T-helper 2 cell treated with Interferon-gamma antibody and Interleukin-4, amounts not matched to agents 100 ng/mL and 5 ng/mL, for 36 hours (primary cell): ENCODE data around the gene LIMS1. TPM values are rescaled to one million over a fixed set of nuclear protein-coding genes. Genes with fewer than 3 reads are reported as not detected.
"Not testable (repeated sequence)": the region's sequence is repeated elsewhere in the genome, so short reads cannot be mapped to it uniquely, and the experiment has no call there.

Source experiments
- intact Hi-C: fragments of 100-400 bp; cut with micrococcal nuclease; formaldehyde crosslinking; loops from one replicate; pipeline ENCODE4 v1.15.1; 2023
- total RNA-seq: library from RNA; stranded (reverse); gene quantifications from 2 replicates; pipeline ENCODE4 v1.2.3, GENCODE V29; 2022

Gene LIMS1
- total RNA-seq, 1 donor from 2014 or later: 65.4 TPM

DNA sequence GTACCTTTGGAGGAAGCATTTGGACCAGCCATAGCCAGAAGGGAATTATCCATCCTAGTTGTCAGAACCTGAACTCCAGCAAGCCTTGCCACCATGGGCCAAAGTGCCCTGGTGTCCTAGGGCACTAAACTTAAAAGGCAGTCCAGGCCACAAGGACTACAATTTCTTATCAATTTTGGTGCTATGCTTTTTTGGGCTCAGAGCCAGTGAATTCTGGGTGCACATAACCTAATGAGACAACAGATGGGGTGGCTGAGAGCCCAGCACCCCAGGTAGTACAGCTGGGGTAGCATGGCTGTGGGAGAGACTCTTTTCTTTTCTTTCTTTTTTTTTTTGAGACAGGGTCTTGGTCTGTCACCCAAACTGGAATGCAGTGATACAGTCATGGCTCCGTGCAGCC, 170.6 kb downstream of the LIMS1 start:
- intact Hi-C loops: no loop called here

DNA sequence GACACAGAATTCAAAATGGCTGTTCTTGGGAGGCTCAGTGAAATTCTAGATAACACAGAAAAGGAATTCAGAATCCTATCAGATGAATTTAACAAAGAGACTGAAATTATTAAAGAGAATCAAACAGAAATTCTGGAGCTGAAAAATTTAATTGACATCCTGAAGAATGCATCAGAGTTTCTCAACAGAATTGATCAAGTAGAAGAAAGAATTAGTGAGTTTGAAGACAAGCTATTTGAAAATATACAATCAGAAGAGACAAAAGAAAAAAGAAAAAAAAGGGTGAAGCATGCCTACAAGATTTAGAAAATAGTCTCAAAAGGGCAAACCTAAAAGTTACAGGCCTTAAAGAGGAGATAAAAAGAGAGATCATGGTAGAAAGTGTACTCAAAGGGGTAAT, 173.0 kb downstream of the LIMS1 start:
- intact Hi-C loops: no loop called here

DNA sequence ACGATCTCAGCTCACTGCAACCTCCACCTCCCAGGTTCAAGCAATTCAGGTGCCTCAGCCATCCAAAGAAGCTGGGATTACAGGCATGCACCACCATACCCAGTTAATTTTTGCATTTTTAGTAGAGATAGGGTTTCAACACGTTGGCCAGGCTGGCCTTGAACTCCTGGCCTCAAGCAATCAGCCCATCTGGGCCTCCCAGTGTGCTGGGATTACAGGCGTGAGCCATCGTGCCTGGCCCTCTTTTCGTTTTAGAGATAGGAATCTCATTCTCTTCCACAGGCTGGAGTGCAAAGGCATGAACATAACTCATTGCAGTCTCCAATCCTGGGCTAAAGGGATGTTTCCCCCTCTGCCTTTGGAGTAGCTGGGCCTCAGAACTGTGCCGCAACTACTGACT, 182.7 kb downstream of the LIMS1 start:
- intact Hi-C loops: not testable (repeated sequence)

DNA sequence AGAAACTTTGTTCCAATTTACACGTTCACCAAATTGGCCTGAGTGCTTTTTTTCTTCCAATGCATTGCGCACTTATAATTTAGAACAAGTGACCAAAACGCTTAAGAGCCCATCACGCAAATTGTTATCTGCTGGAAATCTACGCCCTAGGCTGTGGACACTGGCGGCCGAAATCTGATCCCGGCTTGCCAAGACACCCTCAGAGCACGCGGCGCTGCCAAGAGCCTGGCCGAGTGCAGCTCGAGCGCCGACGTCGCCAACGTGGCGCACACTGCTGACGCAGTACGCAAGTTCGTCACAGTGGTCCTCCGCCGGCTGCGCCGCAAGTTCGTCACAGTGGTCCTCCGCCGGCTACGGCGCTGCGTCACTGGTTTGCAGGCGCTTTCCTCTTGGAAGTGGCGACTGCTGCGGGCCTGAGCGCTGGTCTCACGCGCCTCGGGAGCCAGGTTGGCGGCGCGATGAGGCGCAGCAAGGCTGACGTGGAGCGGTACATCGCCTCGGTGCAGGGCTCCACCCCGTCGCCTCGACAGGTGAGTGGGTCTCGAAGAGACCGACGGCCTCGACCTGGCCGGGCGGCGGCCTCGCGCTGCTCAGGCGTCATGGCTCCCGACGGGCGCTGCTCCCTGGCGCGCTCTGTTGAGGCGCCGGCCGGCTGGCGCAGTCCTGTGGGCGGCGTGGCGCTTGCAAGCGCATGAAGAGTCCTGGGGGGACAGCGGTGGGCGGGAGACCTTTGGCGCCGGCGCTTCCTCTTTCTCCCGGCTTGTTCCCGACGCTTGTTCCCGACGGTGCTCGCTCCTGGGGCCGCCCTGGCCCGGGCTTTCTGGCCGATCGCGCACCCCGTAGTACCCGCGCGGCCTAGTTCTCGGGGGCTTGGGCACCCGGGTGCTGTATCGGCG, 185.1 kb downstream of the LIMS1 start, which contains the start of gene RANBP2:
RANBP2 (plus strand) TSS at position 334 of the 896 bp plus-strand sequence; CDS start at position 459, 125 bp downstream.
- intact Hi-C loops: loop anchor here (1.0 to 2.0 kb wide), 5 partner anchors 67 to 270 kb away; partner anchors contain the start of genes CCDC138, GCC2 and LIMS1

DNA sequence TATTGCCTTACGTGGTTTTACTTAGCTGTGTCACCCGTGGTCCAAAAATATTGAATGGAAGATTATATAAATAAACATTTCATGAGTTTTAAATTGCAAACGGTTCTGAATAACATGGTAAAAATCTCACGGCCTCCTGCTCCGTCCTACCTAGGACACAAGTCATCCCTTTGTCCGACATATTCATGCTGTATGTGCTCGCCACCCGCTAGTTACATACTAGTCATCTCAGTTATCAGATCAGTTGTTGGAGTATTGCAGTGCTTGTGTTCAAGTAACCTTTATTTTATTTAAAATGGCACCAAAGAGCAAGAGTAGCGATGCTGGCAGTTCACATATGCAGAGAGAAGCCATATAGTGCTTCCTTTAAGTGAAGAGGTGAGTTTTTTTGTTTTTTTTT, 191.8 kb downstream of the LIMS1 start:
- intact Hi-C loops: not testable (repeated sequence)

- intact Hi-C loops: not testable (repeated sequence)
Observed at GRCh38 chr2:108734656-108735055, 200.4 kb downstream of the LIMS1 start.

Other genes starting within 250 kb of the LIMS1 start
- gene SULT1C2, start 245.6 kb upstream of the LIMS1 start, total RNA-seq: not detected in 2 replicates
- not detected in 2 replicates for gene SULT1C4, start 156.5 kb upstream of the LIMS1 start, total RNA-seq
- gene GCC2, start 85.3 kb upstream of the LIMS1 start, total RNA-seq: 41.8 and 46.0 TPM in 2 replicates
- gene RANBP2, start 185.0 kb downstream of the LIMS1 start, total RNA-seq: 55.4 and 64.2 TPM in 2 replicates